ENCODE data around the gene NEURL3. TPM values are rescaled to one million over a fixed set of nuclear protein-coding genes. Genes with fewer than 3 reads are reported as not detected.

The NEURL3 gene
- total and polyA plus RNA-seq, 9 of the 15 experiments (the other 6 are each of a cell fraction or from before 2014, with no cell fraction given), result not detected

GRCh38 chr2:96549967-96550786 is 45.0 kb upstream of the NEURL3 start (continued):
- TF ChIP-seq REST (IDR thresholded peaks at IDR 0.05; ENCODE audit: borderline replicate concordance) (peak; percentile 82), REST (CRISPR knock-in tag; IDR thresholded peaks at IDR 0.05; ENCODE audit: low read depth) (no peak), NFIC (IDR thresholded peaks at IDR 0.05) (no peak), IFI16 (CRISPR knock-in tag; IDR thresholded peaks at IDR 0.05) (no peak), TAF7 (tag; IDR thresholded peaks at IDR 0.05) (no peak), ARID1B (IDR thresholded peaks at IDR 0.05) (no peak), MYC (IDR thresholded peaks at IDR 0.05; ENCODE audit: low read depth, low read length) (peak; percentile 75), MYC (CRISPR knock-in tag; IDR thresholded peaks at IDR 0.05; ENCODE audit: borderline replicate concordance, low read depth) (no peak), XRCC5 (IDR thresholded peaks at IDR 0.05; ENCODE audit: low read depth, low read length) (peak; percentile 87), USF1 (CRISPR knock-in tag; IDR thresholded peaks at IDR 0.05) (no peak), ESRRA (IDR thresholded peaks at IDR 0.05; ENCODE audit: borderline replicate concordance, low read depth) (peak; percentile 82; the same call in 1 of the 2 replicates), TBL1XR1 (IDR thresholded peaks at IDR 0.05; ENCODE audit: low read length in 2 of 2) (no peak), POLR2A (conservative IDR thresholded peaks at IDR 0.05) (no peak), XRCC3 (IDR thresholded peaks at IDR 0.05) (no peak), ZNF253 (CRISPR knock-in tag; conservative IDR thresholded peaks at IDR 0.05) (no peak), ZNF592 (IDR thresholded peaks at IDR 0.05) (no peak), BHLHE40 (IDR thresholded peaks at IDR 0.05; ENCODE audit: low read length) (peak; percentile 87)

Data from K562 (cell line).